Natural killer cell treated with Interleukin-12 subunit alpha and Interleukin-12 subunit beta and Interleukin-15 and Interleukin-18, amount 100 ng/mL, for 72 hours (primary cell): ENCODE data around the gene ICE2. TPM values are rescaled to one million over a fixed set of nuclear protein-coding genes. Genes with fewer than 3 reads are reported as not detected.
A peak's percentile ranks its signal among the peaks of the same experiment; 100 is the strongest.
"Not testable (repeated sequence)": the region's sequence is repeated elsewhere in the genome, so short reads cannot be mapped to it uniquely, and the experiment has no call there.

Experiments
- ATAC-seq, 2 donors: fragments of 150-1000 bp; cut with Tn5 transposase in 1 of 2; sonication (Bioruptor Pico), chemical (Tn5 transposase) in 1 of 2; 2 replicates each; pipeline ENCODE4 v1.10.0; 2021
- DNase-seq: peaks from one replicate; pipeline ENCODE4 v3.0.0; 2022; ENCODE audit warnings: low spot score
- H3K27ac Mint-ChIP-seq, 2 donors: 1 replicate in 1 of 2; 2 replicates in 1 of 2; pipeline ENCODE4 v1.8.0; 2022; ENCODE audit warnings: mixed read lengths in 2 of 2, mild to moderate bottlenecking in 1 of 2, moderate library complexity in 1 of 2
- H3K27me3 Mint-ChIP-seq, 2 donors: 1 replicate in 1 of 2; 2 replicates in 1 of 2; pipeline ENCODE4 v1.8.0; 2022; ENCODE audit warnings: mixed read lengths in 2 of 2
- H3K36me3 Mint-ChIP-seq: one replicate; pipeline ENCODE4 v1.8.0; 2022; ENCODE audit warnings: mixed read lengths
- H3K4me1 Mint-ChIP-seq, 2 donors: 1 replicate in 1 of 2; 2 replicates in 1 of 2; pipeline ENCODE4 v1.8.0; 2022; ENCODE audit warnings: low read depth in 2 of 2, mixed read lengths in 2 of 2, mild to moderate bottlenecking in 1 of 2
- H3K4me3 Mint-ChIP-seq: one replicate; pipeline ENCODE4 v1.8.0; 2022; ENCODE audit warnings: mixed read lengths
- H3K9me3 Mint-ChIP-seq: 2 replicates; pipeline ENCODE4 v1.8.0; 2022; ENCODE audit warnings: mixed read lengths
- total RNA-seq, 2 donors: library from RNA; stranded (reverse); gene quantifications; one replicate each; pipeline ENCODE4 v1.2.3, GENCODE V29; 2022

Gene ICE2
- total RNA-seq, 2 donors from 2014 or later: 38.9 to 79.4 TPM

GRCh38 chr15:60418096-60418495 lies 60.8 kb downstream of the ICE2 start:
- H3K9me3 Mint-ChIP-seq: no peaks in the 10 kb centered on the region
- no peak overlapping the region for H3K4me3 Mint-ChIP-seq
- H3K36me3 Mint-ChIP-seq: peaks cover 7% of the 10 kb centered on the region
- no peaks in the 10 kb centered on the region for H3K27me3 Mint-ChIP-seq
- H3K27ac Mint-ChIP-seq: no peak overlapping the region
- DNase-seq: no peak
- peaks cover 3 to 6% of the 10 kb centered on the region in 2 donors for H3K4me1 Mint-ChIP-seq
- ATAC-seq: no peak

- ATAC-seq: no peak
- DNase-seq: no peak
- H3K4me3 Mint-ChIP-seq: no peak overlapping the region
- H3K27me3 Mint-ChIP-seq: no peaks in the 10 kb centered on the region
- peaks cover 7% of the 10 kb centered on the region for H3K36me3 Mint-ChIP-seq
- no peak overlapping the region for H3K27ac Mint-ChIP-seq
- peaks cover 3 to 6% of the 10 kb centered on the region in 2 donors for H3K4me1 Mint-ChIP-seq
- no peaks in the 10 kb centered on the region for H3K9me3 Mint-ChIP-seq
Observed at GRCh38 chr15:60417112-60417511, 61.8 kb downstream of the ICE2 start.

- no peak for DNase-seq
- Mint-ChIP-seq H3K27ac (no peak overlapping the region), H3K36me3 (peaks cover 7% of the 10 kb centered on the region)
Observed at GRCh38 chr15:60416484-60416883, 62.5 kb downstream of the ICE2 start.

GRCh38 chr15:60414016-60414682 lies 64.8 kb downstream of the ICE2 start:
- H3K4me3 Mint-ChIP-seq: no peak overlapping the region
- peaks cover 2% of the 10 kb centered on the region in 2 donors for H3K4me1 Mint-ChIP-seq
- no peaks in the 10 kb centered on the region for H3K9me3 Mint-ChIP-seq
- ATAC-seq: no peak
- H3K27me3 Mint-ChIP-seq: no peaks in the 10 kb centered on the region
- no peak for DNase-seq
- H3K27ac Mint-ChIP-seq: no peak overlapping the region
- H3K36me3 Mint-ChIP-seq: no peaks in the 10 kb centered on the region

More at GRCh38 chr15:60416484-60416883, 62.5 kb downstream of the ICE2 start:
- Mint-ChIP-seq H3K9me3 (no peaks in the 10 kb centered on the region), H3K27me3 (no peaks in the 10 kb centered on the region), H3K4me3 (no peak overlapping the region), H3K4me1 (peaks cover 3 to 6% of the 10 kb centered on the region in 2 donors)
- no peak for ATAC-seq

GRCh38 chr15:60413231-60413824 lies 65.6 kb downstream of the ICE2 start:
- Mint-ChIP-seq H3K9me3 (no peaks in the 10 kb centered on the region), H3K4me1 (peaks cover 8 to 10% of the 10 kb centered on the region in 2 donors), H3K4me3 (no peak overlapping the region), H3K27ac (no peak overlapping the region), H3K36me3 (no peaks in the 10 kb centered on the region), H3K27me3 (no peaks in the 10 kb centered on the region)
- DNase-seq: no peak
- ATAC-seq: no peak

- not testable (repeated sequence) for H3K36me3 Mint-ChIP-seq, H3K27ac Mint-ChIP-seq, H3K4me3 Mint-ChIP-seq, ATAC-seq, DNase-seq, H3K27me3 Mint-ChIP-seq, H3K9me3 Mint-ChIP-seq
- peaks cover 10 to 14% of the 10 kb centered on the region in 2 donors for H3K4me1 Mint-ChIP-seq
Observed at GRCh38 chr15:60412807-60413206, 66.1 kb downstream of the ICE2 start.

GRCh38 chr15:60411774-60412425 lies 67.0 kb downstream of the ICE2 start:
- Mint-ChIP-seq H3K4me1 (peaks cover 10 to 14% of the 10 kb centered on the region in 2 donors), H3K9me3 (no peaks in the 10 kb centered on the region), H3K4me3 (no peak overlapping the region), H3K36me3 (no peaks in the 10 kb centered on the region), H3K27me3 (no peaks in the 10 kb centered on the region), H3K27ac (no peak overlapping the region)
- DNase-seq (no peak), ATAC-seq (no peak)

- not testable (repeated sequence) for H3K36me3 Mint-ChIP-seq, H3K27ac Mint-ChIP-seq, H3K9me3 Mint-ChIP-seq, ATAC-seq, DNase-seq, H3K4me3 Mint-ChIP-seq, H3K27me3 Mint-ChIP-seq
- peaks cover 14 to 16% of the 10 kb centered on the region in 2 donors for H3K4me1 Mint-ChIP-seq
Observed at GRCh38 chr15:60410350-60410749, 68.6 kb downstream of the ICE2 start.

GRCh38 chr15:60408463-60408981 lies 70.4 kb downstream of the ICE2 start:
- Mint-ChIP-seq H3K4me1 (peaks cover 14 to 16% of the 10 kb centered on the region in 2 donors), H3K4me3 (peak overlapping the region; percentile 62), H3K27me3 (no peaks in the 10 kb centered on the region), H3K9me3 (no peaks in the 10 kb centered on the region), H3K27ac (peak overlapping the region; percentile 72 to 77), H3K36me3 (no peaks in the 10 kb centered on the region)
- no peak for DNase-seq
- ATAC-seq: peak; percentile 88 to 93

- Mint-ChIP-seq H3K4me3 (no peak overlapping the region), H3K9me3 (no peaks in the 10 kb centered on the region), H3K36me3 (no peaks in the 10 kb centered on the region), H3K27ac (no peak overlapping the region), H3K27me3 (no peaks in the 10 kb centered on the region), H3K4me1 (peaks cover 14 to 16% of the 10 kb centered on the region in 2 donors)
- ATAC-seq: no peak
- DNase-seq: no peak
Observed at GRCh38 chr15:60407415-60407805, 71.5 kb downstream of the ICE2 start.

- Mint-ChIP-seq H3K4me1 (peaks cover 14 to 16% of the 10 kb centered on the region in 2 donors), H3K9me3 (no peaks in the 10 kb centered on the region), H3K36me3 (no peaks in the 10 kb centered on the region), H3K4me3 (no peak overlapping the region), H3K27me3 (no peaks in the 10 kb centered on the region), H3K27ac (peak overlapping the region in 1 of 2 donors; percentile 29)
- ATAC-seq (no peak), DNase-seq (no peak)
Observed at GRCh38 chr15:60406513-60407414, 72.2 kb downstream of the ICE2 start.

GRCh38 chr15:60405399-60405798 lies 73.5 kb downstream of the ICE2 start:
- Mint-ChIP-seq H3K27me3 (no peaks in the 10 kb centered on the region), H3K4me1 (peaks cover 14 to 16% of the 10 kb centered on the region in 2 donors), H3K9me3 (no peaks in the 10 kb centered on the region), H3K27ac (no peak overlapping the region), H3K4me3 (no peak overlapping the region), H3K36me3 (no peaks in the 10 kb centered on the region)
- DNase-seq (no peak), ATAC-seq (no peak)

GRCh38 chr15:60404351-60404750 lies 74.6 kb downstream of the ICE2 start:
- not testable (repeated sequence) for H3K36me3 Mint-ChIP-seq, H3K9me3 Mint-ChIP-seq, ATAC-seq, H3K27ac Mint-ChIP-seq, H3K4me3 Mint-ChIP-seq, DNase-seq, H3K27me3 Mint-ChIP-seq
- peaks cover 17 to 18% of the 10 kb centered on the region in 2 donors for H3K4me1 Mint-ChIP-seq
